ENCODE measurements around the gene EEA1.
"Not testable (repeated sequence)": the region's sequence is repeated elsewhere in the genome, so short reads cannot be mapped to it uniquely, and the experiment has no call there.

Gene EEA1

DNA sequence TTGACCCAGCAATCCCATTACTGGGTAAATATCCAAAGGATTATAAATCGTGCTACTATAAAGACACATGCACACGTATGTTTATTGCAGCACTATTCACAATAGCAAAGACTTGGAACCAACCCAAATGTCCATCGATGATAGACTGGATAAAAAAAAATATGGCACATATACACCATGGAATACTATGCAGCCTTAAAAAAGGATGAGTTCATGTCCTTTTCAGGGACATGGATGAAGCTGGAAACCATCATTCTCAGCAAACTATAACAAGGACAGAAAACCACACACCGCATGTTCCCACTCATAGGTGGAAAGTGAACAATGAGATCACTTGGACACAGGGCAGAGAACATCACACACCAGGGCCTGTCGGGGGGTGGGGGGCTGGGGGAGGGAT, 134.7 kb downstream of the EEA1 start:
- not testable (repeated sequence) for DNase-seq

DNA sequence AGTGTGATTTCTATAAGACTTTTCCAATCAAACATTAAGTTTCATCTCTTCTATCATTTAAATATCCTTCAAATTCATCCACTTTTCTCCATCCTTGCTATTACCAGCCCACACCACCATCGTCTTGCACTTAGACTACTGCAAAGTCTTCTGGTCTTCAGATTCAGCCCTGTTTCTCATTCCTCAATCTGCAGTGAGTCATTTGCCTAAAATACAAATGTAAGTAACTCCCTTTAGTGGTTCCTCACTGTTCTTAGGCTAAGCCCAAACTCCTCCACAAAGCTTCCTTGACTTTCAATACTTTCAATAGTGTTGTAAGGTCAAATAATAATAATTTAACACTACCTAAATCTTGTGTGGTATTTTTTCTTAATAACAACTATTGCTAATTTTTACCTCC, 143.1 kb downstream of the EEA1 start:
- DNase-seq, result no peak

GRCh38 chr12:92785563-92785950, 143.5 kb downstream of the EEA1 start:
- no peak for DNase-seq

- peak; percentile 76 for DNase-seq
Observed at GRCh38 chr12:92784797-92785562, 144.1 kb downstream of the EEA1 start.

GRCh38 chr12:92784356-92784755, 144.7 kb downstream of the EEA1 start:
- DNase-seq, result no peak

GRCh38 chr12:92779902-92780301, 149.2 kb downstream of the EEA1 start:
- no peak for DNase-seq

- no peak for DNase-seq
Observed at GRCh38 chr12:92778525-92778924, 150.6 kb downstream of the EEA1 start.

DNA sequence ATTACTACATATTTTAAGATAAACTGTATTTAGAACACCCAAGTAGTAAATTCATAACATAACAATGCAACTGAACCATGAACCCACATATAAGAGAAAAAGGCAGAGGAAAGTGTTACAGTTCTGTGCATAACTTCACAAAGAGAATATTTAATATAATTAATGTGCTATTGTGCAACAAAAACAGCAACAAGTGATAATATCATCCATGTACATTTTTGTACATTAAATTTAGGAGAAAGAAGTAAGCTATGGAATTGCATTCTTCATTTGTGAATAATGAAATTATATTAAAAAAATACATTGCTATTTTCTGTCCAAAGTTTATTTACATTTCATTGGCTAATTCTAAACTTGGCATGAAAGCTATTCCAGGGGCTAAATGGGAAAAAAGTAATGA, 153.7 kb downstream of the EEA1 start:
- no peak for DNase-seq

DNA sequence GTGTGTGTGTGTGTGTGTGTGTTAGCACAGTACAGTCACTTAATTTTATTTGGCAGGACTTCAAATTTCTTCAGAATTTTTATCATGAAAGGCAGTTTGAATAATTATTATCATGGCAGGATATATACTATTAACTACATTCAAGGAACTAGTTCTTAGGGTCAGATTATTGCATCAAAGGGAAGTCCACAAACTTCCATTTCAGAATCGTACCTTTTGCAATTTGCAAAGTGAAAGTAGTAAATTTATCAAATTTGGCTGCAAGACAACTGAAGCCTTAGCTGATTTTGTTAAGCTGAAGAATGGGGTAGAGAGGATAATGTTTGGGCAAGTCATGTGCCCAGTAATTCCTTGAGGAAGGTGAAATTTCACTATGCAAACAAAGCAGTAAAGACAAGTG, 158.1 kb downstream of the EEA1 start:
- DNase-seq, result no peak

DNA sequence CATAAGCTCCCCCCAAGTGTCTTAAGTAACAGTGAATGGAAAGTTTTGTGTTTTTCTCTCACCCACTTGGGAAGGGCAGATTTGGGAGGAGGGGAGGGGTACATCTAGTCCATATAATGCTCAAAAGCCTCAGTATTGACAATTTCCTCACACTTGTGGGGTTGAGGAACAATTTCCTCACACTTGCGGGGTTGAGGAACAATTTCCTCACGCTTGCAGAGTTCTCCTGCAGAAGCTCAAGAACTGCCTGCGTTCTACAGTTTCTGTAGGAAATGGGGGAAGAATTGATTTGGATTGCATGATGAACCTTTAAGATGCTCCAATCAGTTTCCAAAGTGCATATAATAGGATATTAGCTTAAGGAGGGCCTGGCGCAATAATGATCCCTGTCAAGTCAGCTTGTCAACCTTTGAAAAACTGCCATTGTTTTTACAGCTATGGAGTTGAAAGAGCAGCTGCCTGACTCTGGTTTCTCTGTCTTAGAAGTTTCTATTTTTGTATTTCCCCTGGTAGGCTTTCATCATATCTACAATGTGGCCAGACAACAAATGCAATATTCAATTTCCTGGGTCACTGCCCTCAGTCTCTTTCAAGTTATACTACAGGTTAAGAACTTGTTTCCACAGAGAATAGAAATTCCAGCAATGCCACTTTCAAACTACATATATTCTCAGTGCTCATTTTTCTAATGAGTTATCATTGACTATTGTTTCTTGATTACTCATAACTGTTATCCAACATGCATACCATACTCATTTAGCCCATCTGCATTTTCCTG, 159.8 kb downstream of the EEA1 start:
- no peak for DNase-seq

GRCh38 chr12:92765871-92766270, 163.2 kb downstream of the EEA1 start:
- DNase-seq, result no peak

GRCh38 chr12:92764831-92765230, 164.3 kb downstream of the EEA1 start:
- DNase-seq, result no peak

GRCh38 chr12:92762773-92763172, 166.3 kb downstream of the EEA1 start:
- no peak for DNase-seq

DNA sequence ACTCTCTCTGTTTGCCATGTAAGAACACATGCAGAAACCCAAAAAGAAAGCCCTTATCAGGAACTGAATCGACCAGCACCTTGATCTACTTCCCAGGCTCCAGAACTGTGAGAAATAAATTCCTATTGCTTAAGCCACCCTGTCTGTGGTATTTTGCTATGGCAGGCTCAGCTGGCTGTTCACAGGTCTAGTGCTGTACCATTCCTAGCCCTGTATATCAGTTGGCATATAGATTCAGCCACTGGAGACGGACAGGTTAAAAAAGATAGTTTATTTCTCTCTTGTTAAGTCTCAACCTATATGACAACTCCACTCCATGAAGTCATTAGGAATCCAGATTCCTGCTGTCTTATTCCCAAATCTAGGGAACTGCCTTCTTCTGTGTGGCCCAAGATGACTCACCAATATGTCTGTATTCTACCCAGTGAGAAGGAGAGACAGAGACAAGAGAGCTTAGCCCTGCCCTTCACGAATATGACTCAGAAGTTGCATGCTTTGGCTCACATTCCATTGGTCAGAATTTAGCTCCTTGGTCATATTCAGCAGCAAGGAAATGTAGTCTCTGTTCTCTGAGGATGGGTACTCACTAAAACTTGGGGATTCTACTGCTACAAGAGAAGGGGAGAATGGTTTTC, 169.3 kb downstream of the EEA1 start:
- DNase-seq, result no peak

DNA sequence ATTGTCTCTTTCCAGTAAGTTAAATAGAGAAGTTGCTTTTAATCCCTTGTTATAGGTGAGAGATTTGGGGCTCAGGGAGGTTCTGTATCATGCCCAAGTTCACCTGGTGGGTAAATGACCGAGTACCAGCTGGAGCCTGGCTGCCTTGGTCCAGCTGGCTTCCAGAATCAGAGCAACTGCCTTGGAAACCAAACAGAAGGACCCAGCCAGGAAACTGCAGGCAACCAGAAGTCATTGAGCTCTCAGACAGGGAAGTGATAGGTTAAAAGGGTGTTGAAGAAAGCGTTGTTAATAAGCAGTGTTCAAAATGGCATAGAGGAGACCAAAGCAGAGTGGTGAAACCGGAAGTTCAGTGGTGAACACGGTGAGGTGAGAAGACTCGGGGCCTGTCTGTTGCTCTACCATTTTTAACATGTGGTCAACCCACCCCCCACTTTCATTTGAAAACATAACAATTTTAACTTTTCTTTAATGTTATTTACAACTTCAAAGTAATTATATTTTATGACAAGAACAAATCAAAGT, 171.4 kb downstream of the EEA1 start:
- peak; percentile 4 for DNase-seq

DNA sequence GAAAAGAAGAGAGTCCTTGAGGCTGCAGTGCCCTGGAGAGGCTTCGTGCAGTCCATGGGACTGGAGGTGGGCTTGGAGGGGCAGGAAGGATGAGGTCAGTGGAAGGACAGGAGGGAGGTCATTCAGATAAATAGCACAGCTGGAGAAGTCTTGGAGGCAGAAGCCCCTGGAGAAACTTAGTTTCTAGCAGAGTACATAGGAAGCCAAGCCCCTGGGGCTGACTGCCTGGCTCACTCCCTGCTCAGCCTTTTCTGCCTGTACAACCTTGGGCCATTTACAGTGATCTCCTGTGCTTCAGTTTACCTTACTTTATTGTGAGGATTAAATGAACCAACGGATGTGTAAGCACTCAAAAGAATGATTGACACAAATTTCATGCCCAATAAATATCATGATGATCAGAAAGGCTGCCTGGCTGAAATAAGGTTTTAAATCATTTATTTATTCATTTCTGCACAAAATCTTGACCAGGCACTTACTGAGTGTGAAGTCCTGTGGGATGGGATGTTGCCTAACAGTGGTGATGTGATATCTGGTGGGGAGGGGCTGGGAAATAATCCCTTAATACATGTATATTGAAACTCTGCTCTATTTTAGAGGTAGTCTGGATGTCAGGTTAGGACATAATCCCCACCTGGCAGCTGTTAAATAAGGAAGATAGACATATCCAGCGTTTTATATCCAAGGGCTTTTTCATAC, 172.0 kb downstream of the EEA1 start:
- no peak for DNase-seq

DNA sequence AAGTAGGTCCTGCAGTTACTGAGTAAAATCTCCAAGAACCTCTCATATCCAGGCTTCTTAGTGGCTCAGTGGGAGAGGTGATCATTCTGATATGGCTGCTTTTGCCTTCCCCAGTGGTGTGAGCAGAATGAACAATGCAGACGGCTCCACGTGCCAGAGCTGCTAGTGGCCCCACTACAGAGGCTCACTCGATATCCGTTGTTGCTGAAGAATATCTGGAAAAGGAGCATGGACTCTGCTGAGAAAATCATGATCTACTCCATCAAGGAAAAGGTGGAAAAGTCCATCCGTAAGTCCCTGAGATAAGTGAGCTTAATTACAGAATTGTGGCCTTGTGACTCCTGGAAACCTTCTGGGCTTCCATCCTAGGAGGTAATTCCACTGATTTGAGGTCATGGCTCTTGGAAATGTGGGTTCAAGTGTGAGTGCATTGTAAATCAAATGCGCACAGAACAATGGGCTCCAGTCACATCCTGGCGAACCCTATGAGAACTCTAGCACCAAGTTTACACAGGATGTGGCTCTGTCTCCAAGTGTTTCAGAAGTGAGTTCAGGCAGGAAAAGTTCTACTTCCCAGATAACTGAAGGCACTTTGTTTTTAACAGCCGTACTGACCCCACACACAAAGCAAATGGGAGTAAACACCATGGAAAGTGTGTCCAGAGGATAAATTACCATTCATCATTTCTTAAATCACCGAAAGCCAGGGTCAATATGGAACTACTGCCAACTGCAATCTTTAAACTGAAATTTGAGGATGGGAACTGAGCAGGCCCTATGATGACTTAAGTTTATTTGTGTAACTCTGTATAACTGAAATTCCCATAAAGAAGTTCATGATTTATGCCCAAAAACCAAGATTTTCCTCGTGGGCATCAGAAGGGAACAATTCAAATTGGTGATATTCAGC, 174.9 kb downstream of the EEA1 start:
- DNase-seq, result no peak

- DNase-seq, result not testable (repeated sequence)
Observed at GRCh38 chr12:92749691-92750090, 179.4 kb downstream of the EEA1 start.

- no peak for DNase-seq
Observed at GRCh38 chr12:92747151-92747550, 181.9 kb downstream of the EEA1 start.

GRCh38 chr12:92745856-92746550, 183.1 kb downstream of the EEA1 start:
- no peak for DNase-seq

GRCh38 chr12:92743026-92743425, 186.1 kb downstream of the EEA1 start:
- DNase-seq, result no peak
